Measurements from ENCODE around the gene SLCO1B1.
"Not testable (repeated sequence)": the region's sequence is repeated elsewhere in the genome, so short reads cannot be mapped to it uniquely, and the experiment has no call there.

The SLCO1B1 gene

DNA sequence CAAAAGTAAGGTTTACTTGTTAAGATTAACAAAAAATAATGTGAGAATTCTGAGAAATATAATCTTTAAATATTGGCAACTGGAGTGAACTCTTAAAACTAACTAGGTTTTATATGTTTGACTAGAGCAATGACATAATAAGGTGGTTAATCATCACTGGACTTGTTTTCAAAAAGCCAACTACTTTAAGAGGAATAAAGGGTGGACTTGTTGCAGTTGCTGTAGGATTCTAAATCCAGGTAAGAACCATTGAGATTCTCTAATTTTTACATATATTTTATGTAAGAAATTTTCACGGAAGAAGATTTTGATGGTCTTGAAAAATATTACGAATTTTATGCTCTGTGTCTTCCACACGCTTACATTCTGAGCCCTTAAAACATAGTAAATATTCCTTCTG is at the start of gene SLCO1B1:
TSS of gene SLCO1B1 (plus strand) at position 197 of the 400 bp plus-strand sequence. CDS start 10,381 bp downstream, outside the sequence.
- no peak for DNase-seq (ENCODE audit: low spot score)

DNA sequence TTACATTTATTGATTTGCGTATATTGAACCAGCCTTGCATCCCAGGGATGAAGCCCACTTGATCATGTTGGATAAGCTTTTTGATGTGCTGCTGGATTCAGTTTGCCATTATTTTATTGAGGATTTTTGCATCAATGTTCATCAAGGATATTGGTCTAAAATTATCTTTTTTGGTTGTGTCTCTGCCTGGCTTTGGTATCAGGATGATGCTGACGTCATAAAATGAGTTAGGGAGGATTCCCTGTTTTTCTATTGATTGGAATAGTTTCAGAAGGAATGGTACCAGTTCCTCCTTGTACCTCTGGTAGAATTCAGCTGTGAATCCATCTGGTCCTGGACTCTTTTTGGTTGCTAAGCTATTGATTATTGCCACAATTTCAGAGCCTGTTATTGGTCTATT is 46.2 kb upstream of the SLCO1B1 start:
- not testable (repeated sequence) for DNase-seq (ENCODE audit: low spot score)

DNA sequence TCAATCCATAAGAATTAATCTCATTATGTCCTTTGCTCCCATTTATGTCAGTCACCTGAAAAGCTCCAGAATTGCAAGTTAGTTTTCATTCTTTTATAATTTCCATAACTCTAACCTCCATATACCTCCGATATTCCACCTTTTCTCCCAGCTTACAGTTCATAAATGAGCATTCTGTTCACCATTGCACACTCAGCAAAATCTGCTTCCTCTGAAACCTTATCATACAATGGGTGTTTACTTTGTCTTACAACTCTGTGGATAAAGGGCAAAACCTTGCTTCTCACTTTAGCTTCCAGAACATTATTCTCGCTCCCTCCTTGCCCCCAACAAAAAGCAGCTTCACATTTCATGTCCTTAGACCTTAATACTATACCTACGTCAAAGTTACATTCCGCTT is 19.3 kb upstream of the SLCO1B1 start:
- no peak for DNase-seq (ENCODE audit: low spot score)

GRCh38 chr12:21113266-21113665 is 17.7 kb upstream of the SLCO1B1 start:
- no peak for DNase-seq (ENCODE audit: low spot score)

DNA sequence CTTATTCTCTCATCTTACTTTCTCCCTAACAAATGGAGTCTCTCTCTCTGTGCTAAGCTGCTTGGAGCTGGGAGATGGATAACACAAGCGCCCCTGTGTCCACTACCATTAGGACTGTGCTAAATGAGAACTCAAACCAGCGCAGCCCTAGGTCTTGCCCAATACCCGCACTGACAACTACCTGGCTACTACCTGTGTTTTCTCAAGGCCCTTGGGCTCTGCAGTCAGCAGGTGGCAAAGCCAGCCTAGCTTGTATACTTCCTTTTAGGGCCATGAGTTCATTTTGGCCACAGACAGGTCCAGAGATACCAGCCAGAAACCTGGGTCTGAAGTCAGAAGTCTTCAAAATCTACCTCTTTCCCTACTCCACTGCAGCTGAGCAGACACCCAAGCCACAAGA is 13.0 kb upstream of the SLCO1B1 start:
- DNase-seq (ENCODE audit: low spot score): no peak

- DNase-seq (ENCODE audit: low spot score): no peak
Observed at GRCh38 chr12:21118760-21119159, 12.2 kb upstream of the SLCO1B1 start.

- no peak for DNase-seq (ENCODE audit: low spot score)
Observed at GRCh38 chr12:21129351-21129750, 1.6 kb upstream of the SLCO1B1 start.

GRCh38 chr12:21129906-21130305 is 1.1 kb upstream of the SLCO1B1 start:
- DNase-seq (ENCODE audit: low spot score): no peak

- DNase-seq (ENCODE audit: low spot score): not testable (repeated sequence)
Observed at GRCh38 chr12:21137318-21137999, 6.5 kb downstream of the SLCO1B1 start.

- DNase-seq (ENCODE audit: low spot score): no peak
Observed at GRCh38 chr12:21138016-21138415, 7.0 kb downstream of the SLCO1B1 start.

GRCh38 chr12:21144309-21144708 is 13.3 kb downstream of the SLCO1B1 start:
- DNase-seq (ENCODE audit: low spot score): no peak

DNA sequence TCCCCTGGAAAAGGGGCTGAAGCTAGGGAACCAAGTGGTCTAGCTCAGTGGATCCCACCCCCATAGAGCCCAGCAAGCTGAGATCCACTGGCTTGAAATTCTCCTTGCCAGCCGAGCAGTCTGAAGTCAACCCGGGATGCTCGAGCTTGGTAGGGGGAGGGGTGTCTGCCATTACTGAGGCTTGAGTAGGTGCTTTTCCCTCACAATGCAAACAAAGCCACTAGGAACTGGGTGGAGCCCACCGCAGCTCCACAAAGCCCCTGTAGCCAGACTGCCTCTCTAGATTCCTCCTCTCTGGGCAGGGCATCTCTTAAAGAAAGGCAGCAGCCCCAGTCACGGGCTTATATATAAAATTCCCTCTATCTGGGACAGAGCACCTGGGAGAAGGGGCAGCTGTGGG is 18.9 kb downstream of the SLCO1B1 start:
- not testable (repeated sequence) for DNase-seq (ENCODE audit: low spot score)

- no peak for DNase-seq (ENCODE audit: low spot score)
Observed at GRCh38 chr12:21151184-21151583, 20.2 kb downstream of the SLCO1B1 start.

GRCh38 chr12:21155522-21156351 is 24.7 kb downstream of the SLCO1B1 start:
- DNase-seq (ENCODE audit: low spot score): no peak

GRCh38 chr12:21165048-21165447 is 34.1 kb downstream of the SLCO1B1 start:
- DNase-seq (ENCODE audit: low spot score): no peak

DNA sequence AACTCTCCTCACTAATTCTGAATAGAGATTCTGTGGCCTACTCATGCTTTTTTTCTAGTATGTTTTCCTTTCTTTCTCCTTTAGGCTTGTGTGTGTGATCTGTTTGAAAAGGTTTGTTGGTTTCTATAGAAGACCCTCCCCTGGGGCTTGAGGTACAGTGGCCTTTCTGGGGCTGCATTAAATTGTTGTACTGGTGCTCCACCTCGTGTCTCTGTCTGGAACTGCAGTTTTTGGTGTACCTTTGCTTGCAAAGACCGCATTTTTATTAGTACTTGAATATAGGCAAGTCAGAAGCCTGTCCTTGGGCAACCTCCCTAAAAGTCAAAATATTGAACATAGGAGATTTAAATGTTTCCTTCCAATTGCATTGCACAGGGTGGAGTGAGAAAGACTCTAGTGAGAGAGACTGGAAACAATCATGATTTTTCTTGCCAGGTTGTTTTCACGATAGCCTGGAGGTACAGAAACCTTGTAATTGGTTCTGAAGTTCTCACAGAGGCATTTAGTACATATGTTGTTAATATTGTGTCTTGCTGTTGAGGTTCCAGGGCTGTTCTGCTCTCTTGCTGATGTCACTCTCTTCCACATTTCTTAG is 39.0 kb downstream of the SLCO1B1 start:
- peak; percentile 4 for DNase-seq (ENCODE audit: low spot score)

DNA sequence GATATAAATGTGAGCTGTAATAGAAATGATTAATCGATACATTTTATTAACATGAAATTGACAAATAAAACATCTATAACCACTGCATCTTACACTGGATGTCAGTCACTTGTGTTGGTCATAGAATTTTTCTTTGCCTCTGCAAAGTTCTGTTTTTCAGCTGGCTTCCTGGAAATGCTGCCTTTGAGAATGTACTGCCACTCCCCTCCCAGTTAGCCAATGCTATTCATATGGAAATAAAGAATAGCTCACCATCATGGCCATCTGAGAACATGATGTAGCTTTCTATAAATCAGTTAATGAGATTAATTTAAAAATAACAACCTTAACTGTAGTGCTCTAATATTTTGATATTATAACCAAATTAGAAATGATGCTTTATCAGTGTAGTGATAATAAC is 41.1 kb downstream of the SLCO1B1 start:
- no peak for DNase-seq (ENCODE audit: low spot score)

GRCh38 chr12:21183721-21184275 is 52.8 kb downstream of the SLCO1B1 start:
- DNase-seq (ENCODE audit: low spot score): no peak

- DNase-seq (ENCODE audit: low spot score): no peak
Observed at GRCh38 chr12:21190016-21190415, 59.0 kb downstream of the SLCO1B1 start.

DNA sequence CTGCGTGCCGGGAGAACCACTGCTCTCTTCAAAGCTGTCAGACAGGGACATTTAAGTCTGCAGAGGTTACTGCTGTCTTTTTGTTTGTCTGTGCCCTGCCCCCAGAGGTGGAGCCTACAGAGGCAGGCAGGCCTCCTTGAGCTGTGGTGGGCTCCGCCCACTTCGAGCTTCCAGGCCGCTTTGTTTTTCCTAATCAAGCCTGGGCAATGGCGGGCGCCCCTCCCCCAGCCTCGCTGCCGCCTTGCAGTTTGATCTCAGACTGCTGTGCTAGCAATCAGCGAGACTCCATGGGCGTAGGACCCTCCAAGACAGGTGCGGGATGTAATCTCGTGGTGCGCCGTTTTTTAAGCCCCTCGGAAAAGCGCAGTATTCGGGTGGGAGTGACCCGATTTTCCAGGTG is 83.4 kb downstream of the SLCO1B1 start:
- not testable (repeated sequence) for DNase-seq (ENCODE audit: low spot score)

GRCh38 chr12:21219206-21219605 is 88.2 kb downstream of the SLCO1B1 start:
- DNase-seq (ENCODE audit: low spot score): no peak

DNA sequence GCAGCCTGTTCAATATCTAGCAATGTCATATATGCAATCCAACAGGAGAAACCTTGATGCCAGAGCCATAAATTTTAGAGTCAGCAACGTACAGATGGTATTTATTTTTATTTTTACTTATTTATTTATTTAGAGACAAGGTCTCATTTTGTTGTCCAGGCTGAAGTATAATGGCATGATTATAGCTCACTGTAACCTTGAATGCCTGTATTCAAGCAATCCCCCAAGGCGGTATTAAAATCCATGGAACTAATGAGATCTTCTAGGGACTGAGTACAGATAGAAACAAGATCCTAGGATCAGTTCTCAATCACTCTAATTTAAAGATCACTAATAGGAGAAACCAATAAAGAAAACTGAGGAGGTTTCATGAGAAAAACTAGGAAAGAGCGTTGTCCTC is 89.3 kb downstream of the SLCO1B1 start:
- DNase-seq (ENCODE audit: low spot score): no peak

GRCh38 chr12:21221072-21221471 is 90.1 kb downstream of the SLCO1B1 start:
- no peak for DNase-seq (ENCODE audit: low spot score)

Measured in germinal center (tissue), 1 donor.